Suprapubic skin (tissue), 3 donors: ENCODE results near the gene LRRC28.

Experiments used
- EP300 ChIP-seq: sonication (generic); formaldehyde crosslinking; IDR thresholded peaks from one replicate; pipeline ENCODE4 v1.6.1; 2017; ENCODE audit warnings: antibody characterized with exemption
- TF ChIP-seq, protein P1 (sequence below), 2 donors: fragments of 200-600 bp in 1 of 2; fragments of 450-650 bp in 1 of 2; sonication (generic) in 1 of 2; IDR thresholded peaks; one replicate each; pipeline ENCODE4 v1.5.1; 2016 to 2019; ENCODE audit warnings: antibody characterized with exemption in 2 of 2, mild to moderate bottlenecking in 1 of 2, moderate library complexity in 1 of 2

DNA sequence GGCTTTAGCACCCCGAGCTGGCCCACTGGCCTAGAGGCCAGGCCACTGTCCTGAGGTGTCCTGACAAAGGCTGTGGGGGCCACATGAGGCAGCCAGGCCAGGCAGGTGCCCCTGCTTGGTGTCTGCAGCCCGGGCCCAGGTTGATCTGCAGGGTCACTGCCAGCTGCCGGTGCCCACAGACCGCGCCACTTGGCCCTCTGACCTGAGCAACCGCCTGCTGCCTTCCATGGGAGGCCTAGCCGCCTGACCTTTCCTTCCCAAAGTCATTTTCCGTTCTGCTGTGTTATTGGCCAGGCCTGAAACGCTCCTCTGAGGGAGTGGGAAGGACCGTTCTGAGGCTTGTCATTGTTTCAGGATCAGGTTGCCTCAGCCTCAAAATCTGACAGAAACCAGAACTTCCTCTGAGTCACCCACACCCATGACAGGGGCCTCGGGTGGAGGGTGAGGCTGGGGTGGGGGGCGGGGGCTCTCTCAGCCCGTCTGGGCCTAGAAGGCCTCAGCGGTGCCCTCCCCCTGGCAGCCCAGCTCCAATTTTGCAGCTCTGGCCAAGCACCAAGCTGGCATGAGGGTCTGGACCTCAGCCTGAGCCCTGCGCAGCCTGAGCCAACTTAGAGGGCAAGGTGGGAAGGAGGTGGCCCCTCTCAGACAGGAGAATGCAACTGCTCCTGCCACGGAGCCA, 173.8 kb downstream of the LRRC28 start:
- TF ChIP-seq EP300 = no peak
- TF ChIP-seq, protein P1, sequence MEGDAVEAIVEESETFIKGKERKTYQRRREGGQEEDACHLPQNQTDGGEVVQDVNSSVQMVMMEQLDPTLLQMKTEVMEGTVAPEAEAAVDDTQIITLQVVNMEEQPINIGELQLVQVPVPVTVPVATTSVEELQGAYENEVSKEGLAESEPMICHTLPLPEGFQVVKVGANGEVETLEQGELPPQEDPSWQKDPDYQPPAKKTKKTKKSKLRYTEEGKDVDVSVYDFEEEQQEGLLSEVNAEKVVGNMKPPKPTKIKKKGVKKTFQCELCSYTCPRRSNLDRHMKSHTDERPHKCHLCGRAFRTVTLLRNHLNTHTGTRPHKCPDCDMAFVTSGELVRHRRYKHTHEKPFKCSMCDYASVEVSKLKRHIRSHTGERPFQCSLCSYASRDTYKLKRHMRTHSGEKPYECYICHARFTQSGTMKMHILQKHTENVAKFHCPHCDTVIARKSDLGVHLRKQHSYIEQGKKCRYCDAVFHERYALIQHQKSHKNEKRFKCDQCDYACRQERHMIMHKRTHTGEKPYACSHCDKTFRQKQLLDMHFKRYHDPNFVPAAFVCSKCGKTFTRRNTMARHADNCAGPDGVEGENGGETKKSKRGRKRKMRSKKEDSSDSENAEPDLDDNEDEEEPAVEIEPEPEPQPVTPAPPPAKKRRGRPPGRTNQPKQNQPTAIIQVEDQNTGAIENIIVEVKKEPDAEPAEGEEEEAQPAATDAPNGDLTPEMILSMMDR (IDR thresholded peaks at IDR 0.05) = no peak
